HS-27A (cell line): ENCODE data around the gene IGF1R.
A peak's percentile ranks its signal among the peaks of the same experiment; 100 is the strongest.

Source experiments
- DNase-seq: peaks from one replicate; pipeline ENCODE4 v3.0.0-alpha.2; 2012; ENCODE audit warnings: low read depth, missing footprints

IGF1R gene

DNA sequence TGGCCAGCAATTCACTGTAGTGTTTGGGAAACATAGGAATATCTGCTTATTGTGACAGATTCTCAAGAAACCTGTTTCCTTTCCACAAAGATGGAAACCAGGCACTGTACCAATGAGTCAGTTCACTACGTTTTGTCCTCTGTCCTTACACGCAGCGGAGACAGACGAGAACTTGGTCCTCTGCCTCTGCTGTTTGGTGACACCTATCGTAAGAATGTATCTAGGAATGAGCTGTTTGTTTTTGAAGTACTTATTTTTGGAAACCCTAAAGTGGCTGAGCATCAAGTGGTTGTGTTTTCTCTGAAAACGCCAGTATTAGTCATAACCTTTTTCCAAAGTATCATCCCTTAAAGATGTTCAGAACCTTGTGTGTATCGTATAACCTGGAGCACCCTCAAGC is 266.3 kb downstream of the IGF1R start:
- DNase-seq: peak; percentile 79

DNA sequence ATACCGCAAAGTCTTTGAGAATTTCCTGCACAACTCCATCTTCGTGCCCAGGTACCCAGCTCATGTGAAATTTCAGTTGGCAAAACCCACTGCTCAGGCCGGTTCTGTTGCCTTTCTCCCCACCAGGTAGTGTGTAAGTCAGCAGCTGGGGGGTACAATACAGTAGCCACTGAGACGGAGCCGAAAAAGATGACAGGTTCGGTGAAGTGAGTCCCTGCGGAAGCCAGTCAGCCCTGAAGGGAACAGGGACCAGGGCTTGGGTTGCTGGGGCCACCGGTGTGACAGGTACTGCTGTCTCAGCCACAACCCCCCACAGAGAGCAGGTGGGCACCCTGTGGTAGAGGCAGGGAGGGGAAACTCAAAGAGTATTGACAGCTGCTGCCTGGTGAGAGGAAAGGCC is 268.5 kb downstream of the IGF1R start:
- no peak for DNase-seq

DNA sequence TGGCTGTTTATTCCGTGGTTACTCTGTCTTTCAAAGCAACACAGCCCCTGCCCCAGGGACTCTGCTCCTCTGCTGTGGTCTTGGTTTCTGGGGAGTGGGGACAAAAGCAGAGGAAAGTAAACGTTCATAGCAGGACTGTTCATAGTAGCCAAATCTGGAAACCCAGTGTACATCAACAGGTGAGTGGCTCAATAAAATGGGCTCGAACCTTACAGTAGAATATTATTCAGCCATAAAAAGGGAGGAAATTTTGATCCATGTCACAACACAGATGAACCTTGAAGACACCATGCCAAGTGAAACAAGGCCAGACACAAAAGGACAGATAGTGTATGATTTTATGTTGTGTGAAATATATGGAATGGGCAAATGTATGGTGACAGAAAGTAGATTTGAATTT is 269.1 kb downstream of the IGF1R start:
- DNase-seq: no peak

DNA sequence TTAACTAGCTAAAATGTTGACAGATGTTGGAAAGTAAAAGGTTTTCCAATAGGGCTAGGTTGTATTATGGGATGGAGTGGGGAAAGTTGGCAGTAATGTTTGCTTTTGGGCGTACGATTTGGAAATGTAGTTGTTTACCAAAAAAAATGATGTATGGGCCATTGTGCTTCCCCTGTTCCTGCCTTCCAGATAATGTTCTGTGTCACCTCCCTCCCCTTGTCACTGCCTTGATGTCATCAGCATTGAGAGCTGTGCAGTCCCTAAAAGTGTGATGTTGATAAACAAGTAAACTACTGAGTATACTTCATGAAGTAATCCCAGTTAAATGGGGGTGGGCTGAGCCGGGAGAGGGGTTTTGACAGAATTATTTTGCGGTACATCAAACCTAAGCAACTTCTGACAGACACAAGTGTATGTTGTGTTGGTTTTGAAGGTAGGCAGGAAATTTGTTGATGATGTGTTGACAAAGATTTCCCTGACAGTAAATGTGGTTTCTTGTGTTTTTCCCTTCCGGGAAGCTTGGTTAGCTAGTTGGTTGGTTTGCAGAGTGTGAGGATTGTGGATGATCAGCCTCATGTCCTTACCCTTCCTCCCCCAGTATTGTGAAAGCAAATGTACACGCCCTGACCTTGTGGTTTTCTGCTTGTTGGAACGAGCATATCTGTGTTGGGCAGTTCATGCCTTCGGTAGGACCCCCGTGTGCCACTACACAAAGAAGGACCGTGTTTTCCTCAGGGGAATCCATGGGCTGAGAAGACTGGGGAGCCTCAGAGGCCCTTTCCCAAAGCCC is 271.9 kb downstream of the IGF1R start:
- no peak for DNase-seq

DNA sequence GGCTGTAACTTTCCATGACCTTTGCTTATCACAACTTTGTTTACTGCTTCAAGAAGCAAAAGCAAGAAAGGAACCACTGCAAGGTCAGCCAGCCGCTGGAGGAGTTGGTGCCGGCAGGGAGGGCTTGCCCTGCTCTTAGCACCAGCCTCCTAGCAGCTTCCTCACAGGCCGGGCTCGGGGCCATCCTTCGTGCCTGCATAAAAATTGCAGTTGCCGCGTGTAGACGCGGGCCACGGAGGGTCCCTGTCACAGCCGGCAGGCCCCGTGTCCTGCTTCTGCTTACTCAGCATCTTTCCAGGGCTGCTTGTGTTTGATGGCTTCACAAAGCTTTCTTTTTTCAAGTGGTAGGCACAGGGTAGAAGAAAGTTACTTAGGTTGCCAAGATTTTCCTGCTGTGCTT is 274.8 kb downstream of the IGF1R start:
- no peak for DNase-seq

GRCh38 chr15:98923579-98923978 is 275.2 kb downstream of the IGF1R start:
- no peak for DNase-seq

GRCh38 chr15:98924401-98925049 is 276.2 kb downstream of the IGF1R start:
- DNase-seq: no peak

- no peak for DNase-seq
Observed at GRCh38 chr15:98926236-98926635, 277.9 kb downstream of the IGF1R start.

- no peak for DNase-seq
Observed at GRCh38 chr15:98927022-98927421, 278.7 kb downstream of the IGF1R start.

- no peak for DNase-seq
Observed at GRCh38 chr15:98927996-98928395, 279.7 kb downstream of the IGF1R start.

DNA sequence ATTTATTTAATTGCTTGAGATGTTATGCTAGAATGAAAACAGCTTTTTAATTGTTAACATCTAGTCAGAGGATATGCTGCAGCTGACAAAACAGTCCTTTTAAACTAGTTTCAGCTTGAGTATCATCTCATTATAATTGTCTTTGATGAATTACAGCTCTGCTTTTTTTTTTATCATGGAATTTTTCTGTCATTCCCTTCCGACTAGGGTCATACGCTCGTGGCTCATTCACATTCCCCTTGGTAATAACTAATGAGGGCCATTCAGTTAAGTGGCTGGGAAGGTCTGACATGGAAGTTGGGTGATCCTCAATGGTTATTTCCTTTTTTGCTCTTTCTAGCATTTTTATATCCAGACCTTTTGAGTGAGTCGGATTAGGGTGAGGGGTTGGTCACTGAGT is 282.2 kb downstream of the IGF1R start:
- no peak for DNase-seq

DNA sequence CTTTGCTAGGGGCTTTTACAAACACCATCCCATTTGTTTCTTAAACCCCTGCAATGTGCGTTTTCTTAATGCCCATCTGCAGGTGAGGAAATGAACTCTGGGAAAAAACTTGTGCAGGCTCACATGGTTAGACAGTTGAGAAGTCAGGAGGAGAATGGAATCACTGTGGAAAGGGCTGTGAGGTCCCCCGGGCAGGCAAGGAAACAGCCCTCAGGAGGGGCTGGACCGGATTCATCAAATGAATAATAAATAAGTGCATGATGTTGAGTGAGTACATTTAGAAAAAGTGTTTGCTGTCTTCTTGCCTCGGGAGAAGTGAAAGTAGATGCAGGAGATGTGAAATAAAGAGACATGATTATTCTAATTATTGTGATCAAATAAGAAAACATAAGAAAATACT is 282.7 kb downstream of the IGF1R start:
- no peak for DNase-seq

DNA sequence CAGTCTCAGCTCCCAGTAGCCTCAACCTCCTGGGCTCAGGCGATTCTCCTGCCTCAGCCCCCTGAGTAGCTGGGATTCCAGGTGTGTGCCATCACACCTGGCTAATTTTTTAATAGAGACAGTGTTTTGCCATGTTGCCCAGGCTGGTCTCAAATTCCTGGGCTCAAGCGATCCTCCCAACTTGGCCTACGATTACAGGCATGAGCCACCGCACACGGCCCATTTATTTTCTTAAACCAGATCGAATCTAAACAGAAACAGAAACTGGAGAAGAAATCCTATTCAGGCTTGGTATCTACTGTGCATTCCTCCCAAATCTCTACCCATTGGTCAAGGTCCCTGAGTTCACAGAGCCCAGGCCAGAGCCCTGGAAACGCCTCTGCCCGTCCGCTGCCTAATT is 285.1 kb downstream of the IGF1R start:
- DNase-seq: no peak

- no peak for DNase-seq
Observed at GRCh38 chr15:98935736-98936135, 287.4 kb downstream of the IGF1R start.

GRCh38 chr15:98937413-98938104 is 289.2 kb downstream of the IGF1R start:
- DNase-seq: no peak

DNA sequence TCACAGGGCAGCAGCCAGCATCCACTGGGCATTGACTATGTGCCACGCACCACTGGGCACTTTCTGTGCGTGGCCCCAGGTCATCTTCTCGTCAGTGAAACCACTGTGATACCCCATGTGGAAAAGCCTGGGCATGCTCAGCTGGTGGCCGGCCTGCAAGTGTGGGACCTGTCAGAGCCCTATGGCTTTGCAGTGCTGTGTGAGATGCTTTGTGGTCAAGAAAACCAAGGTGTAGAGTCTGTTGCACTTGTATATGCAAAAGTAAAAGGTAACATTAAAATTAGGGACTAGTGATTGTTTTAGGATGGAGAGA is 289.7 kb downstream of the IGF1R start:
- no peak for DNase-seq

GRCh38 chr15:98938799-98939198 is 290.5 kb downstream of the IGF1R start:
- no peak for DNase-seq

DNA sequence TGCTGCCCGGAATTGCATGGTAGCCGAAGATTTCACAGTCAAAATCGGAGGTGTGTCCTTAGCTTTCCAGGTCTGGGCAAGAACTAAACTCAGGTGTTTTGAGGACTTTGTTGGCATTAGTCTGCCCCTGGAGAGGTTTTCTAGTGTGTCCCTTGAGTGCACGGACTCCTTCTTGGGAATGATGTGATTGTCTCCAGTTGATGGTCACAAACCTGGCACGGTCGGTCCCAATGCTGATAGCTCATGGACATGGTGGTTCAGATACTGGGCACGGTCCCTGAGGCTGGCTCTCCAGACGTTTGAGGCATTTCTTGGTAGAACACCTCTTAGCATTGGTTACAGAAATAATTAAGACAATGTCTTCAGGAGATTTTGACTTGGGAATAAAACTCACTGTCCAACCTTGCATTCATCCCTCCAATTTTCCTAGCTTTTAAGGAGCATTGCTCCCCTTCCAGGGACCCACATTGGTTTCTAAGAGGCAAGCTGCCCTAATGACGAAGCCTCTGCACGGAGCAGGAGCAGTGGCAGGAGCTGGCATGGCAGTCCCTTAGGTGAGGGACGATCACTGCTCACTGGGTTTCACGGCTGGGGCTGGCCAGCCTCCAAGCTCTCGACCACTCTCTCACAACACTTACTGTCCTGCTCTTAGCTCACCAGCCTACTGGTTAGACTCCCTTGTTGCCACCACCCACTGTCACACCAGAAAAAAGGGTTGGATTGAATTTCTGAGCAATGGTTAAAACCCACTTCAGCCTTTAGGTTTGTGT is 291.2 kb downstream of the IGF1R start:
- DNase-seq: no peak

- DNase-seq: no peak
Observed at GRCh38 chr15:98941595-98942255, 293.4 kb downstream of the IGF1R start.

GRCh38 chr15:98942431-98942830 is 294.1 kb downstream of the IGF1R start:
- no peak for DNase-seq

GRCh38 chr15:98943051-98943508 is 294.7 kb downstream of the IGF1R start:
- no peak for DNase-seq

GRCh38 chr15:98943601-98944151 is 295.3 kb downstream of the IGF1R start:
- no peak for DNase-seq
